HCT116 (cell line): ENCODE results near the gene B4GALNT4. TPM values are rescaled to one million over a fixed set of nuclear protein-coding genes. Genes with fewer than 3 reads are reported as not detected.

Source experiments
- ATAC-seq: fragments of 200-7000 bp; cut with Tn5 transposase; 2 replicates; pipeline ENCODE4 v1.9.1; 2020; ENCODE audit warnings: mild to moderate bottlenecking, moderate library complexity
- BruUV-seq: library from RNA; stranded (reverse); fragments of 400-500 nt; replicated peaks from 2 replicates; lab custom pipeline; 2021; lab: Mats Ljungman, UMichigan
- CTCF ChIA-PET: fragments of 300-600 bp; sonication (Branson Sonifier 250); formaldehyde crosslinking; loops from one replicate; lab custom pipeline; 2021; ENCODE audit warnings: antibody characterized with exemption; lab: Charles Lee
- POLR2A ChIA-PET: fragments of 300-600, 350-600 bp; sonication (Branson Sonifier 250); formaldehyde crosslinking; loops from one replicate; lab custom pipeline; 2021; ENCODE audit warnings: antibody characterized with exemption; lab: Charles Lee
- RAD21 ChIA-PET, 2 experiments: fragments of 300-600 bp; sonication (Branson Sonifier 250); formaldehyde crosslinking; loops; one replicate each; lab custom pipeline; 2023; ENCODE audit warnings: low total read pairs in 2 of 2; ENCODE audit not compliant: uncharacterized antibody in 2 of 2, unreplicated experiment in 2 of 2, low non-redundant PET in 1 of 2; lab: Charles Lee
- DNase-seq: peaks from one replicate; pipeline ENCODE4 v3.0.0-alpha.2; 2010; ENCODE audit warnings: low read depth, low spot score
- H2AFZ ChIP-seq: fragments of 200-600 bp; shearing (Covaris generic), sonication (generic); 2 replicates; pipeline ENCODE4 v1.6.1; 2017; ENCODE audit warnings: low read depth, mixed run types, mixed read lengths, antibody characterized with exemption, low read length; ENCODE audit not compliant: poor library complexity, severe bottlenecking
- H3K27ac ChIP-seq: 2 replicates; pipeline ENCODE4 v1.5.1; 2012; ENCODE audit warnings: low read depth, low read length
- H3K27me3 ChIP-seq: fragments of 200-600 bp; sonication (generic); 2 replicates; pipeline ENCODE4 v1.6.1; 2016; ENCODE audit warnings: mixed run types, low read length, mixed read lengths; ENCODE audit not compliant: insufficient read depth
- H3K36me3 ChIP-seq, 2 experiments: fragments of 200-500 bp in 1 of 2; fragments of 200-600 bp in 1 of 2; sonication (Bioruptor generic) in 1 of 2; sonication (generic) in 1 of 2; 2 replicates each; pipeline versions ENCODE4 v1.5.1 to v1.6.1; 2014 to 2016; ENCODE audit warnings: low read length in 2 of 2, inconsistent platforms in 1 of 2, mixed read lengths in 1 of 2, mixed run types in 1 of 2; ENCODE audit not compliant: insufficient read depth in 2 of 2, control insufficient read depth in 1 of 2
- H3K4me1 ChIP-seq, 2 experiments: fragments of 200-600 bp in 1 of 2; sonication (generic) in 1 of 2; 2 replicates each; pipeline versions ENCODE4 v1.5.1 to v1.6.1; 2012 to 2017; ENCODE audit warnings: low read length in 2 of 2, inconsistent platforms in 1 of 2, mild to moderate bottlenecking in 1 of 2, mixed read lengths in 1 of 2, mixed run types in 1 of 2, moderate library complexity in 1 of 2; ENCODE audit not compliant: insufficient read depth in 2 of 2, control insufficient read depth in 1 of 2
- H3K4me2 ChIP-seq: fragments of 200-600 bp; sonication (generic); 2 replicates; pipeline ENCODE4 v1.6.1; 2017; ENCODE audit warnings: mixed run types, low read length, mixed read lengths
- H3K4me3 ChIP-seq, 2 experiments: fragments of 200-600 bp in 1 of 2; sonication (generic) in 1 of 2; replicated peaks in 1 of 2; 2 replicates each; pipeline ENCODE4 v1.5.1; 2011 to 2016; ENCODE audit warnings: low read length in 2 of 2, control low read depth in 1 of 2, low read depth in 1 of 2, mild to moderate bottlenecking in 1 of 2, mixed read lengths in 1 of 2, mixed run types in 1 of 2
- H3K79me2 ChIP-seq: fragments of 200-600 bp; sonication (generic); 2 replicates; pipeline ENCODE4 v1.6.1; 2017; ENCODE audit warnings: mild to moderate bottlenecking, mixed run types, low read length, moderate library complexity, mixed read lengths; ENCODE audit not compliant: insufficient read depth
- H3K9ac ChIP-seq: fragments of 200-600 bp; sonication (generic); 2 replicates; pipeline ENCODE4 v1.6.1; 2016; ENCODE audit warnings: low read length, mixed read lengths
- H3K9me2 ChIP-seq: fragments of 200-600 bp; sonication (generic), shearing (Covaris generic); 2 replicates; pipeline ENCODE4 v1.6.1; 2017; ENCODE audit warnings: mixed run types, mild to moderate bottlenecking, moderate library complexity; ENCODE audit not compliant: insufficient read depth
- H3K9me3 ChIP-seq, 2 experiments: fragments of 200-500 bp in 1 of 2; fragments of 200-600 bp in 1 of 2; sonication (Bioruptor generic) in 1 of 2; sonication (generic) in 1 of 2; 2 replicates each; pipeline ENCODE4 v1.6.1; 2014 to 2017; ENCODE audit warnings: low read length in 2 of 2, mixed read lengths in 2 of 2, inconsistent platforms in 1 of 2, low read depth in 1 of 2, mild to moderate bottlenecking in 1 of 2, mixed run types in 1 of 2, moderate library complexity in 1 of 2; ENCODE audit not compliant: control insufficient read depth in 1 of 2, insufficient read depth in 1 of 2
- H4K20me1 ChIP-seq: fragments of 200-600 bp; sonication (generic), shearing (Covaris generic); 2 replicates; pipeline ENCODE4 v1.6.1; 2017; ENCODE audit warnings: mixed run types, mild to moderate bottlenecking, moderate library complexity; ENCODE audit not compliant: insufficient read depth
- CBX3 ChIP-seq: IDR thresholded peaks from 2 replicates; pipeline ENCODE4 v1.6.1; 2012; ENCODE audit warnings: low read depth
- EZH2 ChIP-seq: fragments of 200-600 bp; sonication (generic); IDR thresholded peaks from 2 replicates; pipeline ENCODE4 v1.6.1; 2017; ENCODE audit warnings: antibody characterized with exemption, mixed run types
- JUND ChIP-seq: IDR thresholded peaks from 2 replicates; pipeline ENCODE4 v1.6.1; 2012
- POLR2A ChIP-seq: IDR thresholded peaks from 2 replicates; pipeline ENCODE4 v1.7.0; 2011; ENCODE audit warnings: borderline replicate concordance; ENCODE audit not compliant: insufficient read depth, insufficient read length; ENCODE audit errors: extremely low read depth
- SRF ChIP-seq: IDR thresholded peaks from 2 replicates; pipeline ENCODE4 v1.6.1; 2012; ENCODE audit warnings: low read depth
- TCF7L2 ChIP-seq: IDR thresholded peaks from 2 replicates; pipeline ENCODE4 v1.7.0; 2011; ENCODE audit warnings: borderline replicate concordance, inconsistent platforms; ENCODE audit not compliant: insufficient read depth, insufficient read length; ENCODE audit errors: extremely low read depth
- intact Hi-C: fragments of 100-400 bp; cut with micrococcal nuclease; formaldehyde crosslinking; loops from 2 replicates; pipeline ENCODE4 v1.10.0; 2022
- total RNA-seq: library from RNA; stranded (reverse); gene quantifications from one replicate; pipeline ENCODE4 v1.2.1, GENCODE V29; 2021; ENCODE audit not compliant: unreplicated experiment
- TF ChIP-seq, protein P1 (sequence below): IDR thresholded peaks from 2 replicates; pipeline ENCODE4 v1.6.1; 2011; ENCODE audit warnings: mild to moderate bottlenecking, low read length, moderate library complexity; ENCODE audit not compliant: insufficient replicate concordance; ENCODE audit errors: extremely low read depth
- TF ChIP-seq, protein P2 (sequence below), 3 experiments: fragments of 200-600 bp in 1 of 3; sonication (generic) in 1 of 3; IDR thresholded peaks in 2 of 3; conservative IDR thresholded peaks in 1 of 3; 2 replicates each; pipeline ENCODE4 v1.5.1; 2012 to 2017; ENCODE audit warnings: low read depth in 2 of 3, low read length in 2 of 3, antibody characterized with exemption in 1 of 3, borderline replicate concordance in 1 of 3, control low read depth in 1 of 3, mild to moderate bottlenecking in 1 of 3, mixed read lengths in 1 of 3, mixed run types in 1 of 3, moderate library complexity in 1 of 3; ENCODE audit not compliant: insufficient read depth in 1 of 3
- TF ChIP-seq, protein P3 (sequence below): IDR thresholded peaks from 2 replicates; pipeline ENCODE4 v1.6.1; 2012

Gene B4GALNT4
- total RNA-seq, 1 experiment from 2014 or later, result 54.3 TPM

DNA sequence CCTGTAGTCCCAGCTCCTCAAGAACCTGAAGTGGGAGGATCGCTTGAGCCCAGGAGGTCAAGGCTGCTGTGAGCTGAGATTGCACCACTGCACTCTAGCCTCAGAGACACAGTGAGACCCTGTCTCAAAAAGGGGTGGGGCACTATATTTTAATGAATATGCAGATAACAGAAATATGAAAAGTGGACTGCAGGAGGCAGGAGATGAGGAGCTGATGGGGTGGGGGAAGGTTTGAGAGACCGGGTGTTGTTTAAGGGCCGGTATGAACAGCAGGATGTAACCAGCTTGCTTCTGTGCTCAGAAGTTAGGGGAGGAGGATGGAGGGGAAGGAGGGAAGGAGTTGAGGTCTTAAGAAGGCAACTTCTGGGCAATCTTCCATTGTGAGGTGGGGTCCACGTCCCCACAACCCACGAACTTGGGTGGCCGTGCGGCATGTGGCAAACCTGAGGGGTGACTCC lies 1.3 kb upstream of the B4GALNT4 start:
- no peak overlapping the region for H3K4me3 ChIP-seq
- ATAC-seq (no peak), DNase-seq (no peak)
- H3K9ac ChIP-seq, result no peak overlapping the region
- no peaks in the 10 kb centered on the region for H3K27me3 ChIP-seq
- H2AFZ ChIP-seq, result no peak overlapping the region
- H3K9me3 ChIP-seq, result no peaks in the 10 kb centered on the region
- RAD21 ChIA-PET, result interaction anchor here in 1 of 2 experiments (0.6 kb wide), 1 partner anchor 26 kb away, joined by 7 read pairs; the partner anchor contains the start of gene PKP3
- H3K9me2 ChIP-seq, result no peaks in the 10 kb centered on the region
- H3K4me1 ChIP-seq, result peaks cover 0 to 19% of the 10 kb centered on the region in 2 experiments; a peak in 2 of 4 replicates
- BruUV-seq, result no TSS peak
- H3K4me2 ChIP-seq, result no peak overlapping the region
- peaks cover 0 to 1% of the 10 kb centered on the region in 2 experiments; a peak in 1 of 4 replicates for H3K36me3 ChIP-seq
- intact Hi-C loops, result no loop called here
- TF ChIP-seq SRF, result no peak
- TF ChIP-seq, protein P1, sequence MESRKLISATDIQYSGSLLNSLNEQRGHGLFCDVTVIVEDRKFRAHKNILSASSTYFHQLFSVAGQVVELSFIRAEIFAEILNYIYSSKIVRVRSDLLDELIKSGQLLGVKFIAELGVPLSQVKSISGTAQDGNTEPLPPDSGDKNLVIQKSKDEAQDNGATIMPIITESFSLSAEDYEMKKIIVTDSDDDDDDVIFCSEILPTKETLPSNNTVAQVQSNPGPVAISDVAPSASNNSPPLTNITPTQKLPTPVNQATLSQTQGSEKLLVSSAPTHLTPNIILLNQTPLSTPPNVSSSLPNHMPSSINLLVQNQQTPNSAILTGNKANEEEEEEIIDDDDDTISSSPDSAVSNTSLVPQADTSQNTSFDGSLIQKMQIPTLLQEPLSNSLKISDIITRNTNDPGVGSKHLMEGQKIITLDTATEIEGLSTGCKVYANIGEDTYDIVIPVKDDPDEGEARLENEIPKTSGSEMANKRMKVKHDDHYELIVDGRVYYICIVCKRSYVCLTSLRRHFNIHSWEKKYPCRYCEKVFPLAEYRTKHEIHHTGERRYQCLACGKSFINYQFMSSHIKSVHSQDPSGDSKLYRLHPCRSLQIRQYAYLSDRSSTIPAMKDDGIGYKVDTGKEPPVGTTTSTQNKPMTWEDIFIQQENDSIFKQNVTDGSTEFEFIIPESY, result no peak
- H3K27ac ChIP-seq, result no peak overlapping the region; the same call in 1 of the 2 replicates
- POLR2A ChIA-PET, result no interaction called here
- CTCF ChIA-PET, result no interaction called here
- H4K20me1 ChIP-seq, result no peaks in the 10 kb centered on the region
- H3K79me2 ChIP-seq, result peaks cover 16% of the 10 kb centered on the region; the same call in 1 of the 2 replicates

DNA sequence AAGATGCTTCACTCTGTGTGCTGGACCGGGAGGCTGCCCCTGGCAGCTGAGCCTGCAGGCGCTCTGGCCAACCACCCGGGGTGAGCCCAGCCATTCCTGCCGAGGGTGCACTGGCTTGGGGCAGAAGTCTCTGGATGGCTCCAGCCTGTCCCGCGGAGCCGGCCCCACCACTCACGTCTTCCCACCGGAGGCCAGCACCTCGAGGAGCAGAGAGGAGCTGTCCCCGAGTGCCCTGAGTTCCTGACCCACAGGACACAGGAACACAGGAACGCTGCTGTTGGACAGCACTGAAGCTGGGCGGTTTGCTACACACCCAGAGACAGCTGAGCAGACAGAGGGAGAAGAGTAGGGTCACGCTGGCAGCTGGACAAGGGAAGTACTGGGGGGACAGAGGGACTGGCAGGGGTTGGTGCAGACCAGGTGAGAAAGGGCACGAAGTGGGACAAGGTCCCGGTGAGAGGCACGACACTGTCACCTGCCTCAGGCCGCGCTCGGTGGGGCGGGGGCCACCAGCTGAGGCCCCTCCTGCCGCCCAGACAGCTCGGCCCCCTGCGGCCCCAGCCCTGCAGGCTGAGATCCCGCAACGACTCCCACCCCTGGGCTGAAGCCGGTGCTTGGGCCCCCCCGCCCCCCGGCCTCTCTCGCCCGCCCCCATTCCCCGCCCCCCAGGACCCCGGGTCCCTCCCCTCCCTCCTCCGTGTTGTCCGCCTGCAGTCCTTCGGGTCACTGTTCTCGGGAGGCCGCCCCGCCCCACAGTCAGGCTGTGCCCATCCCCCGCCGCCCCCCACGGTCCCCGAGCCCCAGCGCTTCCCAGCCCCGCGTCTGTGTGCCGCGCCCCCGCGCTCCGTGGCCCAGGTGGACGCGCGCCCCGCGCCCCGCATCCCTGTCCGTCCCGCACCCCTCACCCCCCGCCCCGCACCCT lies 624 bp upstream of the B4GALNT4 start:
- no peak overlapping the region for H3K4me3 ChIP-seq
- peaks cover 16% of the 10 kb centered on the region; the same call in 1 of the 2 replicates for H3K79me2 ChIP-seq
- TF ChIP-seq POLR2A (no peak), CBX3 (no peak), JUND (no peak), TCF7L2 (no peak), EZH2 (no peak)
- TF ChIP-seq, protein P1, result no peak
- TF ChIP-seq, protein P2, sequence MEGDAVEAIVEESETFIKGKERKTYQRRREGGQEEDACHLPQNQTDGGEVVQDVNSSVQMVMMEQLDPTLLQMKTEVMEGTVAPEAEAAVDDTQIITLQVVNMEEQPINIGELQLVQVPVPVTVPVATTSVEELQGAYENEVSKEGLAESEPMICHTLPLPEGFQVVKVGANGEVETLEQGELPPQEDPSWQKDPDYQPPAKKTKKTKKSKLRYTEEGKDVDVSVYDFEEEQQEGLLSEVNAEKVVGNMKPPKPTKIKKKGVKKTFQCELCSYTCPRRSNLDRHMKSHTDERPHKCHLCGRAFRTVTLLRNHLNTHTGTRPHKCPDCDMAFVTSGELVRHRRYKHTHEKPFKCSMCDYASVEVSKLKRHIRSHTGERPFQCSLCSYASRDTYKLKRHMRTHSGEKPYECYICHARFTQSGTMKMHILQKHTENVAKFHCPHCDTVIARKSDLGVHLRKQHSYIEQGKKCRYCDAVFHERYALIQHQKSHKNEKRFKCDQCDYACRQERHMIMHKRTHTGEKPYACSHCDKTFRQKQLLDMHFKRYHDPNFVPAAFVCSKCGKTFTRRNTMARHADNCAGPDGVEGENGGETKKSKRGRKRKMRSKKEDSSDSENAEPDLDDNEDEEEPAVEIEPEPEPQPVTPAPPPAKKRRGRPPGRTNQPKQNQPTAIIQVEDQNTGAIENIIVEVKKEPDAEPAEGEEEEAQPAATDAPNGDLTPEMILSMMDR (IDR thresholded peaks at IDR 0.05 in 2 of 3, conservative IDR thresholded peaks at IDR 0.05 in 1 of 3; ENCODE audit: borderline replicate concordance in 1 of 3, insufficient read depth in 1 of 3, low read depth in 2 of 3, low read length in 2 of 3), result no peak
- TF ChIP-seq, protein P3, sequence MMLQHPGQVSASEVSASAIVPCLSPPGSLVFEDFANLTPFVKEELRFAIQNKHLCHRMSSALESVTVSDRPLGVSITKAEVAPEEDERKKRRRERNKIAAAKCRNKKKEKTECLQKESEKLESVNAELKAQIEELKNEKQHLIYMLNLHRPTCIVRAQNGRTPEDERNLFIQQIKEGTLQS, result no peak
- peaks cover 0 to 8% of the 10 kb centered on the region in 2 experiments; a peak in 1 of 4 replicates for H3K36me3 ChIP-seq
- H3K4me1 ChIP-seq, result peaks cover 0 to 19% of the 10 kb centered on the region in 2 experiments; a peak in 2 of 4 replicates
- ATAC-seq, result peak; percentile 8; the same call in 1 of the 2 replicates
- H3K4me2 ChIP-seq, result no peak overlapping the region
- no peaks in the 10 kb centered on the region for H3K9me2 ChIP-seq
- no peak for DNase-seq
- H4K20me1 ChIP-seq, result no peaks in the 10 kb centered on the region
- no peaks in the 10 kb centered on the region for H3K9me3 ChIP-seq
- POLR2A ChIA-PET, result no interaction called here
- intact Hi-C loops, result no loop called here
- peak overlapping the region; percentile 25; the same call in 1 of the 2 replicates for H3K27ac ChIP-seq
- no peaks in the 10 kb centered on the region for H3K27me3 ChIP-seq
- no peak overlapping the region for H3K9ac ChIP-seq
- H2AFZ ChIP-seq, result no peak overlapping the region
- RAD21 ChIA-PET, result no interaction called here
- BruUV-seq, result no TSS peak
- CTCF ChIA-PET, result no interaction called here
